Colon (tissue), 2 donors: ENCODE measurements around the gene CRKL.
"Not testable (repeated sequence)": the region's sequence is repeated elsewhere in the genome, so short reads cannot be mapped to it uniquely, and the experiment has no call there.

ENCODE experiments used
- FAIRE-seq: peaks from 2 replicates; lab custom pipeline; 2012; peaks lifted over from hg19 to GRCh38; lab: Jason Lieb, UNC
- donor health status: control.
- donor health status: control.

The CRKL gene

DNA sequence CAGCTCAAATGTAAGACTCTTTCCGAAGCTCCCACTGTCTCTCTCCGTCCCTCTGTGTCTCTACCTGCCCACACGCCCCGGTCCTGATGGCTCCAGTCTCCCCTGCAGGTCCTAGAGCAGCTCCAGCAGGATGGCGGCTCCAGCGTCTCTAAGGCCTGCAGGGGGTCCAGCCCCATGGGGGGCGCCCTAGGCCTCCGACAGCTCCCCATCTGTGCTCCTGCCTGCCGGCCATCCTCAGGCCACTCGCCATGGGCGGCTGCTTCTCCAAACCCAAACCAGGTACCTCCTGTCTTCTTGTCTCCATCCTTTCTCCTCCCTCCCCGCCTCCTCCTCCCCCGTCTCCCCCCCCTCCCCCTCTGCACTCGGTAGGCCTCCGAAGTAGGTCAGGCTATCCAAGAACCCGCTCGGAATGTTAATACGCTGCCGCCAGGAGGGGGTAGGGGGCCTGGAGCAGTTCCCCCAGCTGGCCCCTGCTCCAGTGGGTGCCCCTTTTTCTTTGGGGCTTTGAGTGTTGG, 50.5 kb downstream of the CRKL start:
- no peak for FAIRE-seq

DNA sequence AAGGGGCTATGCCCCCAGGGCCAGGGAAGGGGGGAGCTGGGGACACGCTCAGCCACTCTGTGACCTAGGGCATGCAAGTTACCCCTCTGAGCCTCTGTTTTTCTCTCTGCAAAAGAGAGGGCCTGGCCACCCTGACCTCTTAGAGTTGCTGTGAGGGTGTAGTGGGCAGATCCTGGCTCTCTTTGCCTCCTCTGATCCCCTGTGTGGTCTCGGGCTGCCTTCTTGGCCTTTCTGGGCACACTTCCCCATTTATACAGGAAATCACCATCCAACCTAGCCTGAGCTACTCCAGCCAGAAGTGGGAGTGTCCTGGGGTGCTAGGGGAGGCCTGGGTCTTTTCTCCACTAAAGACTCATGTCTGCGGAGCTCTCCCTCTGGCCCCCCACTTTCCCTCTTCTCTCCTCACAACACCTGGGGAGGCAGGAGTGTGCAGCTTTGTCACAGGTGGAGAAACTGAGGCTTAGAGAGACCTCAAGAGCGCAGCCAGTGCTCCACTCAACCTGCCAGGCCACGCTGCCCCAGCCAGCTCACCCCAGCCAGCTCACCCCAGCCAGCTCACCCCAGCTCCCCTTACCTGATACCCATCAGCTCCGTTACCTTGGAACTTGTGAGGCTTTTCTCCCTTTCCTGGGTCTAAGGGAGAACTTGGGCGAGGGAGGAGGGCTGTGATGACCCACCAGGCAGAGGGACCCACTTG, 51.2 kb downstream of the CRKL start:
- no peak for FAIRE-seq

DNA sequence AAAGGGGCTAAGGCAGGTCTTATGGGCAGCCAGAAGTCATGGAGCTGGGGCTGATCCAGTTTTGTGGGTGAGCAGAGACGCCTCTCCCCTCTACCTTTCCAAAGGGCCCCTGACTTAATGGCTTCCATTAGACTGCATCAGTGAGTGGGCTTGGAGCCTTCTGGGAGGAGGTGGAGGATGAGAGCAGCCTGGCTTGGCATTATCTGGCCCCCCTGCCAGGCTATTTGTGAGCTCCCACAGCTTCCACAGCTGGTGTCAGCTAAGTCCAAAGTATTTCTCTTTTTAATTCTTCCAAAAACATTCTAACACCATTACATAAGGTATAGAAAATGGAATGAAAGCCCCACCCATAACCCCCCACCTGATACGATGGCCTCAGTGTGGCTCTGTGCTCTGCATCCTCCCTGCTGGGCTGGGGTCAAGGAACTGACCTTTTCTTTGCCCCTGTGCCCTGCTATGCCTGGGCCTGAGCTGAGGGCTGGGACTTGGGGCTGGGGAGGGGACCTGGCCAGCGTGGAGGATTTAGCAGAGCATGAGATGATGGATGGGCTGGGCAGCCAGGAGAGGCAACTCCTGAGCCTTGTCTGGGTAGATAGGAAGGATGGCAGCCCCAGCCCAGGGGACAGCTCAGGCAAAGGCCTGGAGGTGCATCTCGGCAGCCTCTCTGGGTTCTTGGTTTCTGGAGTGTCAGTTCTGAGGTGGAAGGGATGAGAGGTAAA, 53.9 kb downstream of the CRKL start:
- no peak for FAIRE-seq

DNA sequence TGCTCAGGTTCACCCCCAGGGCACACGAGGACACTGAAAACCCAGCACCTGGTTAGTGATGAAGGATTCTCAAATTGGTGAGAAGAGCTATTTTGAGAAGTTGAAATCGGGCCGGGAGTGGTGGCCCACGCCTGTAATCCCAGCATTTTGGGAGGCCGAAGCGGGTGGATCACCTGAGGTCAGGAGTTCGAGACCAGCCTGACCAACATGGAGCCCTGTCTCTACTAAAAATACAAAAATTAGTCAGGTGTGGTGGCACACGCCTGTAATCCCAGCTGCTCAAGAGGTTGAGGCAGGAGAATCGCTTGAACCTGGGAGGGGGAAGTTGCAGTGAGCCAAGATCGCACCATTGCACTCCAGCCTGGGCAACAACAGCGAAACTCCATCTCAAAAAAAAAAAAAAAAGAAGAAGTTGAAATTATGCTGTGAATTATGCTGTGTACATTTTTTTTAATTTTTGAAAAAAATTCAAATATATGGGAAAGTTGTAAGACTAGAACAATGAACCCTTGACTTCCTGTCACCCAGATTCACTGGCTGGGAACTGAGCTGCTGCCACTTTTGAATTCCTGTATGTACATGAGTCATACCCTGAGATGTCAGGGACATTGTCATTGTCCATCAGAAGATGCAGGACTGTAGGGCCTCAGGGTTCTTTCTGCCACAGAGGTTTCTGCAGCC, 54.9 kb downstream of the CRKL start:
- not testable (repeated sequence) for FAIRE-seq

DNA sequence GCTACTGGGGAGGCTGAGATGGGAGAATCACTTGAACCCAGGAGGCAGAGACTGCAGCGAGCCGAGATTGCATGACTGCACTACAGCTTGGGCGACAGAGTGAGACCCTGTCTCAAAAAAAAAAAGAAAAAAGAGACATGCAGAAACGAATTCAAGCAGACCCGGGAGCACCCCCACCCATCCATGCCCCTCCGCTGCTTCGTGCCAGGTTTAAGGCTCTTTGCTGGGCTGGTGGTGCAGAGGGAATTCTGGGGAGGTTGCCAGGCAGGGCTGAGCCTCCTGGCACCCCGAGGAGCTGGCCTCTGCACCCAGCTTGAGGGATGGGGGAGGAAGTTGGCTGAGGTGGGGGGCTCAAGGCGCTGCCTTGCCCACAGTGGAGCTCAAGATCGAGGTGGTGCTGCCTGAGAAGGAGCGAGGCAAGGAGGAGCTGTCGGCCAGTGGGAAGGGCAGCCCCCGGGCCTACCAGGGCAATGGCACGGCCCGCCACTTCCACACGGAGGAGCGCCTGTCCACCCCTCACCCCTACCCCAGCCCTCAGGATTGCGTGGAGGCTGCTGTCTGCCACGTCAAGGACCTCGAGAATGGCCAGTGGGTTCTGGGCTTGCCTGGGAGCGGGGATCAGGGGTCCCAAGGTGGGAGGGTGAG, 55.8 kb downstream of the CRKL start:
- FAIRE-seq, result no peak

DNA sequence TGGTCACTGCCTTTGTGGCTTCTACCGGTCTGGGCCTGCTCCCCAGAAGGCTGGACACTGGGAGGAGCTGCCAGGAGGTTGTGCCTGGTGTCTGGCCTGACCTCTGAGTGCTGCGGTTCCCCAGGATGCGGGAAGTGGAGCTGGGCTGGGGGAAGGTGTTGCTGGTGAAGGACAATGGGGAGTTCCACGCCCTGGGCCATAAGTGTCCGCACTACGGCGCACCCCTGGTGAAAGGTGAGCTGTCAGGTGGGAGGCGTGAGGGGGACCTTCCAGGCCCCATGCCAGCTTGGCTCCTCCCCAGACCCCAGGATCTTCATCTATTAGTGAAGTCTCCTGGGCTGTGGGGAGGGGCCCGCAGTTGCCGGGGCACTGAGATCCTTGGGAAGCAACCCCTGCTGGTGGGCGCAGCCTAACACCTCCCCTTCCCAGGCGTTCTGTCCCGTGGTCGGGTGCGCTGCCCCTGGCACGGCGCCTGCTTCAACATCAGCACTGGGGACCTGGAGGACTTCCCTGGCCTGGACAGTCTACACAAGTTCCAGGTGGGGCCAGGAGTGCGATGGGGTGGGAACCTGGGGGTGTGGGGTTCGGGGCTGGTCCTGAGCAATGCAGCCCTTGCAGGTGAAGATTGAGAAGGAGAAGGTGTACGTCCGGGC, 56.6 kb downstream of the CRKL start:
- FAIRE-seq, result no peak

DNA sequence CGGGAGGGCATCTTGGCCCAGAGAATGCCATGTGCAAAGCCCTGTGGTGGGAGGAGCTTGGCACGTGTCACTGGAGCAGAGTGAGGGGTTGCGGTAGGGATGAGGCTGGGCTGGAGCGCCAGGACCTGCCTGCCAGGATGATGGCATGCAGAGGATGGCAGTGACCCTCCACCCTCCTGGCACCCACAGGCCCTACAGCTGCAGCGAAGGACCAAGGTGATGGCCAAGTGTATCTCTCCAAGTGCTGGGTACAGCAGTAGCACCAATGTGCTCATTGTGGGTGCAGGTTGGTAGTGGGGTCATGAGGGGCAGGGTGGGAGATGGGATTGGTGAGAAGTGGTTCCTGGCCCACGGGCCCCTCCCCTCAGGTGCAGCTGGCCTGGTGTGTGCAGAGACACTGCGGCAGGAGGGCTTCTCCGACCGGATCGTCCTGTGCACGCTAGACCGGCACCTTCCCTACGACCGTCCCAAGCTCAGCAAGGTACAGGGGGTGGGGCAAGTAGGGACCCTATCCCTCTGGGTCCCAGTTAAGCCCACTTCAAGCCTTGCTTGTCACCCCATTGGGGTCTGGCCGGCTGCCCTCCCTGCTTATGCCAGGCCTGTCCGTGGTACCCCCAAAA, 57.2 kb downstream of the CRKL start:
- FAIRE-seq, result no peak

DNA sequence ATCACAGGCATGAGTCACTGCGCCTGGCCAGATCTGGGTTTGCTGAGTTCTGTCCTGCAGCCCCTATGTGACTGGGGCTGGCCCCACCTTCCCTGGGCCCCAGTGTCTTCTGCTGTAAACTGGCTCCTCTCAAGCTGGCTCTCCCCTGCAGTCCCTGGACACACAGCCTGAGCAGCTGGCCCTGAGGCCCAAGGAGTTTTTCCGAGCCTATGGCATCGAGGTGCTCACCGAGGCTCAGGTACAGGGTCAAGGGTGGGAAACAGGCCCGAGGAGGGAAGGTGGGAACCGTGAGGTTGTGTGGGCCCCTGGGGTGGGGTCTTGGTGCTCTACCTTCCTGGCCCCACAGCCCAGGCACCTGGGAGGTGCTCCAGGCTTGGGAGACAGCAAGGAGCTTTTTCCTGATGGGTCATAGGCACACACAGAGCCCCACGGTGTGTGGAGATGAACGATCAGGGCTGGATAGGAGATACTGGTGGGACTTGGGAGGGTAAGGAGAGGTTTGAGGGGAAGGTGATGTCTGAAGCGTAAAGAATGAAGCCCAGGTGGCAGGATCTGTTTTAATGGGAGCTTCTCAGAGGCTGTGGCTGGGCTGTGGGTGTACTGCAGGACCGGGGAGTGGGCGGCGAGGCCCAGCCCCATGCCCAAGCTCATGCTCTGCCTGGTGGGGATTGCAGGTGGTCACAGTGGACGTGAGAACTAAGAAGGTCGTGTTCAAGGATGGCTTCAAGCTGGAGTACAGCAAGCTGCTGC, 58.5 kb downstream of the CRKL start:
- no peak for FAIRE-seq

DNA sequence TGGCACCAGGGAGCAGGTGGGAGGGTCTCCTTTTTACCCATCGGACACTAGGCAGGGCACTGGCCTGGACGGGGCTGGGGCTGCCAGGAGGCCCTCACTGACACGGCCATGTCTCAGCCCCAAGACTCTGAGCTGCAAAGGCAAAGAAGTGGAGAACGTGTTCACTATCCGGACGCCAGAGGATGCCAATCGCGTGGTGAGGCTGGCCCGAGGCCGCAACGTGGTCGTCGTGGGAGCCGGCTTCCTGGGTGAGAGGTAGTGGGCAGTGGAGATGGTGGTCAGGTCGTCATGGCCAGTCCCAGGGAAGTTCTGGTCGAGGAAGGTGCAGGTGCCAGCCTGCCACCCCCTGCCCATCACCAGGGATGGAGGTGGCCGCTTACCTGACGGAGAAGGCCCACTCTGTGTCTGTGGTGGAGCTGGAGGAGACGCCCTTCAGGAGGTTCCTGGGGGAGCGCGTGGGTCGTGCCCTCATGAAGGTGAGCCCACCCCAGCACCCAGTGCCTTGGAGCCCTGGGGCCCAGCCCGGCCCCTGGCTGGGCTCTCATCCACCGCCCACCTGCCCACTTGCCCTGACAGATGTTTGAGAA, 59.2 kb downstream of the CRKL start:
- no peak for FAIRE-seq

DNA sequence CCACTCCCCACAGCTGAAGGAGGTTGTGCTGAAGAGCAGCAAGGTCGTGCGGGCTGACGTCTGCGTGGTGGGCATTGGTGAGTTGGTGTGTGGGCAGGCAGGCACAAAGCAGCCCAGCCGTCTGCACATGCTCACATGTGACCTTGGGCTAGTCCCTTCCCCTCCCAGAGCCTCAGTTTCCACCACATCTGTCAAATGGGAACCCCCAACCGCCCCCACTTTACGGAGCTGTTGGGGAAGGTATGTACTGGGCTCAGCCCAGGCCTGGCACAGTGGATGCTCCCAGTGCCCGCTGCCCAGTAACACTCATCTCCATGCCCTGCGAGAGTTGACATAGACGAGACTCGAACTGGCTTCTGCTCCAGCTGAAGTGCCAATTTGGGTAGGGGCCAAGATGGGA, 59.8 kb downstream of the CRKL start:
- no peak for FAIRE-seq

DNA sequence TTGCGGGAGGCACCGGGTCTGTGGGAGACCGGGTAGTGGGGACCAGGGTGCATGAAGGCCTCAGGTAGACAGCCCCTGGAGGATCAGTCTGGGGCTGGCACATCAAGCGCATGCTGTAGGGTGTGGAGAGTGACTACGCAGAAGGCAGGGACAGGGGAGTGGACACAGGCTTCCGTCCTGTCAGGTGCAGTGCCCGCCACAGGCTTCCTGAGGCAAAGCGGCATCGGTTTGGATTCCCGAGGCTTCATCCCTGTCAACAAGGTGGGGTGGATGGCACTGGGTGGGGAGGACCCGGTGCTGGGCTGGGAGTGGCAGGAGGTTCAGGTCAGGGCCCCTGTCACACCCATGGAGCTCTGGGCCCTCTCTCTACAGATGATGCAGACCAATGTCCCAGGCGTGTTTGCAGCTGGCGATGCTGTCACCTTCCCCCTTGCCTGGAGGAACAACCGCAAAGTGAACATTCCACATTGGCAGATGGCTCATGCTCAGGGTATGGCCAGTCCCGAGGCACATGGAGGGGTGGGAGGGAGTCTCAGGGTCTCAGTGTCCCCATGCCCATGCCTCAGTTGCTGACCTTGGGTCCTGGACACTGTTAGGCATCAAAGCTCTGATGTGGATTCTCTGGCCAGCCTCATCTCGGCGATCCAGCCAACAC, 60.4 kb downstream of the CRKL start:
- FAIRE-seq, result no peak

DNA sequence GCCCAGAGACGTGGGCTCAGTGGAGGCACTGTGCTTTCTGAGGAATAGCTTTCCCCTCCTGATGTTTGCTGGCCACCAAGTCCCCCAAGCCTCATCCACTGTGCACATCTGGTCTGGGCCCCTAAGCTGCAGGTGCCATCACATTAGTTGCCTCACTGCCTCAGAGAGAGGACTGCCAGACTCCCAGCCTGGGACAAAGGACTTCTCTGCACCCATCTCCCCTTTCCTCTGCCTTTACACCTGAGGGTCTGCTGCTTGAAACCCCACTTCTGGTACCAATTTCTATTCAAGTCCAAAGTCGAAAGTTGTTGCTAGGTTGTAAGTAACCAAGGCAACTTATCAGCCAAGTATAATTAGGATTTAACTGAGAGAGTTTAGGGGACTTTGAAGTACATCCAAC, 61.2 kb downstream of the CRKL start:
- FAIRE-seq, result no peak

DNA sequence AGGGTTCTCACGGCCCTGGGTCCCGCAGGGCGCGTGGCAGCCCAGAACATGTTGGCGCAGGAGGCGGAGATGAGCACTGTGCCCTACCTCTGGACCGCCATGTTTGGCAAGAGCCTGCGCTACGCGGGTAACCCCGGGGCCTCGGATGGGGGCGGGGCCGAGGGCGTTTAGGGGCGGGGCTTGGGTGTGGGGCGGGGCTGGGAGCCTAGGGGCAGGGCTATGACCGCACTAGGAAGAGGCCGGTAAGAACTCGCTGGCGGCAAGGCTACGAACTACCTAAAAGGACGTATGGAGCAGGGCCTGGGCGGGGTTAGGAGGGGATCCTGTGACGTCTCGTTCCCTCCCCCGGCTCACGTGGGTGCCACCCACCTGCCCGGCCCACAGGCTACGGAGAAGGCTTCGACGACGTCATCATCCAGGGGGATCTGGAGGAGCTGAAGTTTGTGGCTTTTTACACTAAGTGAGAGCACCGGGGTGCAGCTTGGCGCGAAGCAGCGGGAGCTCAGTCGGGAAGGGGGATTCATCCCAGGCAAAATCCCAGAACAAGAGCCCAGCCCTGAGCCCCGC, 62.1 kb downstream of the CRKL start:
- FAIRE-seq, result no peak

DNA sequence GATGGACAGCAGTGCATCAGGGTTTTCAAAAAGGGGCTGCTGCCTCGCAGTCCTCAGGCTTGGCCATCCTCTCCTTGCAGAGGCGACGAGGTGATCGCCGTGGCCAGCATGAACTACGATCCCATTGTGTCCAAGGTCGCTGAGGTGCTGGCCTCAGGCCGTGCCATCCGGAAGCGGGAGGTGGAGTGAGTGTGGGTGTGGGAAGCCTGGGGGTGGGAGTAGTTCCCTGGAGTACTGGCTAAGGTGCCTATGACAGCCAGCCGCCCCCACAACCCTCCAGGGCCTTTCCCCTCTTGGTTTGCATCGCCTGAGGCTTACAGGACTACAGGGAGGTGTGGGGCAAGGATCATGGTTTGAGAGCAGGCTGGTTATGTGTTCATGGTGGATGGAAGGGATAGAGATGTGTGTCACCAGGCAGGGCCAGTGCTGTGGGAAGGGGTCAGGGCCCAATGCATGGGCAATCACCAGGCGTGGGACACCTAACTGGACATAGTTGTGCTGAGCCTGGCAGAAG, 62.8 kb downstream of the CRKL start:
- no peak for FAIRE-seq

DNA sequence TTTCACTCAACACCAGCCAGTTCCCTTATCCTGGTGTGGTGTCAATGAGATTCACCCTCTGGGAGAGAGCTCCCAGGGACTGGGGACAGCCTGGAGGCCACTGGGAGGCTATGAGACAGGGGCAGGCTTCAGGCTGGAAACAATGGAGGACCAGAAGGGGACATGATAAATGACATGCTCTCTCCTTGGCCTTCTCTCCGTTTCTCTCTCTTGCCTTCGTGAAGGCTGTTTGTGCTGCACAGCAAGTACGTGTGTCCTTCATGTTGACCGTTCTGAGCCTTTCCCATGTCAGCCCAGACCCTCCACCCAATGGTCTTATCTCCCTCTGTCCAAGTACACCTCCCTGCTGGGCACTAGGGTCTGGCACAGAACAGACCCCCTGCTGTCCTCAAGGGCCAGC, 63.3 kb downstream of the CRKL start:
- no peak for FAIRE-seq

DNA sequence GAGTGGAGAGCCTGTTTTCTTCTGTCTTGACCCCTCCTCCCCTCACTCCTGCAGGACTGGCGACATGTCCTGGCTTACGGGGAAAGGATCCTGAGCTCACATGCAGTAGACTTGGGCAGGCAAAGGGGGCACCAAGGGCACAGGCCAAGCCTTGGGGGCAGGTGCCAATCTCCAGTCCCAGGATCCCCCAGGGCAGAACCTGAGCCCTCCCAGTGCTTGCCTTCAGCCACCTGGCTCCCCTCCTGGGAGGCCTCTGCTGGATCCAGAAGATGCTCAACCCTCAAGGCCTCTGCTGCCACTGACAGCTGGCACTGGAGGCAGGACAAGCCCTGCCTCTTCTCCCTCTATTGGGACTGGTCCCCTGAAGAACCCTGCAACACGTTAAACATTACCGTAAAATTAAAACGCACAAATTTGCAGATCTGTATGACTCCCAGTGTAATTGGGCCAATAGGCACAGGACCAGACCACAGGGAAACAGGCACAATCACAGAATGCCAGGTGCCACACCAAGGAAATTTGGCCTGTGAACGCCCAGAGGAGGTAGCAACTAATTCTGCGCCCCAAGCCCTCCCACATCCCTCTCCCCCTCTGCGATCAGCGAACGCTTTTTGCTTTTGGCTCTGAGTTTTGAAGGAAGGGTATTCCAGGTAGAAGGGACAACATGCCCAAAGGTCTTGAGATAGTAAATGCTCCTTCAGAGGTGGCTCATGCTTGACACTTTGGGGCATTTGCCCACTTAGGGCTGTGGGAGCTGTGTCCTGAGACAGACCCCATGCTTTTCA, 63.9 kb downstream of the CRKL start:
- FAIRE-seq, result no peak

DNA sequence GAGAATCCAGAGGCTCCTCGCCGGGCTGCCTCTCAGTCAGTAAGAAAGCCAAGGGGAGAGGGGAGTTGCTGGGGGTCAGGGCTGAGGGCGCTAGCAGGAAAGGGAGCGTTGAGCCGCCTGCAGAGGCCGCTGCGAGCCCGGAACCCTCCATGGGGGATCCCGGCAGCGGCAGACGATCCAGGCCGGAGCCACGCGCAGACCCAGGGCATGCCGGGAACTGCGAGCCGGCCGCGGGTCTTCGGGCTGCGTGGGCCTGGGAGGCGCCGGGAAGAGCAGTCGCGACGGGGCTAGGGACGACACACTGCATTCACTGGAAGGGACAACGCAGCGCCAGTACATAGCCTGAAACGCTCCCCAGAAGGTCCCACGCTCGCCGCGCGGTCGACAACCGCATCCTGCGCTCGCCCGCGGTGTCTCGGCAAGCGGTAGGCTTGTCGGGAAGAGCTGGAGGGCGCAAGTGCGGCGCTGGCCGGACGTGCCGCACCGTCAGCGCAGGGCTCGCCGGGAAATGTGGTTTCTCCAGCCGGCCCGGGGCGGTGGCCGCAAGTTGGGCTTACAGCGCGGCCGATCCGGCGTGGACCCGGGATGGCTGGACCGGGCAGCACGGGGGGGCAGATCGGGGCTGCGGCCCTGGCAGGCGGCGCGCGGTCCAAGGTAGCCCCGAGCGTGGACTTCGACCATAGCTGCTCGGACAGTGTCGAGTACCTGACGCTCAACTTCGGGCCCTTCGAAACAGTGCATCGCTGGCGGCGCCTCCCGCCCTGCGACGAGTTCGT, 64.8 kb downstream of the CRKL start, which contains the start of gene LZTR1:
Gene LZTR1 (plus strand): TSS at position 511 of the 776 bp plus-strand sequence. CDS start 75 bp downstream, at position 586.
- no peak for FAIRE-seq

DNA sequence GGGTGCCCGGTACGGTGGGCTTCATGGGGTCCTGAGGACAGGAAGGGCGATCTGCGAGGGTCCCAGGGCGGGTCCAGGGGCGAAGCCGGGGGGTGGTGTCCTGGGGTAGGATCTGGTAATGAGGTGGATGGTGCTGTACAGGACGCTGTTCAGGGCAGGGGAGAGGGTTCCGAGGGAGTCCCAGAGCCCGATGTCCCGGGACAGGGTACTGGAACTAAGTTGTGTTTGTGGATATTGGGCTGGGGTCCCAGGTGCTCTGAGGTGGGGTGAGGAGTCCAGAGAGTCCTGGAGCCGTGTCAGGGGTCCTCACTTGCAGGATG, 65.3 kb downstream of the CRKL start:
- FAIRE-seq, result no peak
